HepG2 (cell line): ENCODE data around the gene MRPL30. TPM values are rescaled to one million over a fixed set of nuclear protein-coding genes. Genes with fewer than 3 reads are reported as not detected.

ENCODE experiments used
- BCL3 ChIP-seq: sonication (generic); formaldehyde crosslinking; IDR thresholded peaks from 2 replicates; pipeline ENCODE4 v1.5.1; 2020; ENCODE audit warnings: mild to moderate bottlenecking, missing genetic modification reagents, moderate library complexity
- E2F2 ChIP-seq: sonication (generic); formaldehyde crosslinking; IDR thresholded peaks from 2 replicates; pipeline ENCODE4 v1.4.0; 2020; ENCODE audit warnings: missing genetic modification reagents, borderline replicate concordance
- HBP1 ChIP-seq: IDR thresholded peaks from 2 replicates; pipeline ENCODE4 v1.6.1; 2016; ENCODE audit warnings: low read depth, control low read depth
- PTBP1 ChIP-seq: fragments of 200-400 bp; formaldehyde crosslinking; IDR thresholded peaks from 2 replicates; pipeline ENCODE4 v1.6.1; 2018; ENCODE audit warnings: low read length, low read depth; ENCODE audit not compliant: poor library complexity, severe bottlenecking
- RAD21 ChIP-seq: fragments of 450-650 bp; formaldehyde crosslinking; IDR thresholded peaks from 2 replicates; pipeline ENCODE4 v1.5.0; 2020; ENCODE audit warnings: mild to moderate bottlenecking
- SP140L ChIP-seq: sonication (generic); formaldehyde crosslinking; IDR thresholded peaks from 2 replicates; pipeline ENCODE4 v1.4.0; 2020; ENCODE audit warnings: missing genetic modification reagents, borderline replicate concordance
- SSRP1 ChIP-seq: IDR thresholded peaks from 2 replicates; pipeline ENCODE4 v1.6.1; 2016; ENCODE audit warnings: control low read depth
- ZC3H13 ChIP-seq: sonication (generic); formaldehyde crosslinking; IDR thresholded peaks from 2 replicates; pipeline ENCODE4 v1.8.1; 2023; ENCODE audit warnings: mild to moderate bottlenecking, missing genetic modification reagents, moderate library complexity
- ZHX2 ChIP-seq, 2 experiments: sonication (generic) in 1 of 2; formaldehyde crosslinking in 1 of 2; IDR thresholded peaks; 2 replicates each; pipeline versions ENCODE4 v1.6.1 to v1.9.0; 2014 to 2022; ENCODE audit warnings: antibody characterized with exemption in 1 of 2, borderline replicate concordance in 1 of 2, inconsistent platforms in 1 of 2, low read depth in 1 of 2, missing genetic modification reagents in 1 of 2
- ZIK1 ChIP-seq: sonication (generic); formaldehyde crosslinking; IDR thresholded peaks from 2 replicates; pipeline ENCODE4 v1.5.0; 2020; ENCODE audit warnings: mild to moderate bottlenecking, low read depth, missing genetic modification reagents, borderline replicate concordance
- ZNF232 ChIP-seq: sonication (generic); formaldehyde crosslinking; IDR thresholded peaks from 2 replicates; pipeline ENCODE4 v1.4.0; 2020; ENCODE audit warnings: missing genetic modification reagents, borderline replicate concordance
- ZNF292 ChIP-seq: sonication (generic); formaldehyde crosslinking; IDR thresholded peaks from 2 replicates; pipeline ENCODE4 v1.8.1; 2022; ENCODE audit warnings: mild to moderate bottlenecking, low read depth, missing genetic modification reagents, borderline replicate concordance
- ZNF326 ChIP-seq: sonication (generic); formaldehyde crosslinking; IDR thresholded peaks from 2 replicates; pipeline ENCODE4 v1.4.0; 2020; ENCODE audit warnings: missing genetic modification reagents, borderline replicate concordance
- ZNF547 ChIP-seq: sonication (generic); formaldehyde crosslinking; IDR thresholded peaks from 2 replicates; pipeline ENCODE4 v1.5.1; 2020; ENCODE audit warnings: mild to moderate bottlenecking, missing genetic modification reagents
- ZSCAN5A ChIP-seq: sonication (generic); formaldehyde crosslinking; IDR thresholded peaks from 2 replicates; pipeline ENCODE4 v1.8.0; 2022; ENCODE audit warnings: mild to moderate bottlenecking, missing genetic modification reagents, borderline replicate concordance
- polyA plus RNA-seq, 8 experiments: library from polyadenylated mRNA; depleted of rRNA in 3 of 8; stranded (reverse) in 7 of 8; unstranded in 1 of 8; fragments of >200 nt; fragmentation: Illumina TruSeq in 4 of 8; extraction: Trizol in 4 of 8; gene quantifications; 2 replicates each; pipeline versions ENCODE4 v1.2.1 to v1.2.3, GENCODE V29; 2011 to 2016; ENCODE audit warnings: low read depth in 4 of 8, missing spikeins in 1 of 8, mixed read lengths in 1 of 8; ENCODE audit not compliant: insufficient read depth in 1 of 8
- total RNA-seq, 5 experiments: library from RNA; depleted of rRNA; stranded (reverse); fragments of >200 nt; fragmentation: Illumina TruSeq; extraction: Trizol; gene quantifications; 2 replicates each; pipeline ENCODE4 v1.2.3, GENCODE V29; 2016; ENCODE audit warnings: low read depth in 1 of 5

The MRPL30 gene
- total and polyA plus RNA-seq, 2 of the 13 experiments (the other 11 are each of a cell fraction or from before 2014, with no cell fraction given) = 30.2 to 75.3 TPM

- peak; percentile 90 for TF ChIP-seq E2F2 (CRISPR knock-in tag)
- TF ChIP-seq PTBP1 = no peak
- TF ChIP-seq ZHX2 (IDR thresholded peaks at IDR 0.05; ENCODE audit: low read depth) = peak; percentile 89
- TF ChIP-seq ZHX2 (CRISPR knock-in tag; IDR thresholded peaks at IDR 0.05; ENCODE audit: borderline replicate concordance) = no peak
- TF ChIP-seq ZIK1 (CRISPR knock-in tag) = peak; percentile 88
- TF ChIP-seq ZNF232 (CRISPR knock-in tag) = peak; percentile 97; the same call in 1 of the 2 replicates
- TF ChIP-seq HBP1 (CRISPR knock-in tag) = peak; percentile 98
- TF ChIP-seq RAD21 (CRISPR knock-in tag) = no peak; the same call in none of the 2 replicates
- peak; percentile 91 for TF ChIP-seq ZC3H13 (CRISPR knock-in tag)
- TF ChIP-seq ZSCAN5A (CRISPR knock-in tag) = peak; percentile 78; the same call in 1 of the 2 replicates
- TF ChIP-seq ZNF326 (CRISPR knock-in tag) = no peak
- peak; percentile 85; the same call in 1 of the 2 replicates for TF ChIP-seq ZNF292
- peak; percentile 94 for TF ChIP-seq BCL3 (CRISPR knock-in tag)
- peak; percentile 98 for TF ChIP-seq SSRP1
- TF ChIP-seq ZNF547 (CRISPR knock-in tag) = peak; percentile 99
- peak; percentile 97 for TF ChIP-seq SP140L (CRISPR knock-in tag)
Measured at GRCh38 chr2:99180755-99181623, at the start of gene MRPL30, which contains the start of gene MITD1 (continued).
